HEK293 (cell line): Measurements from ENCODE around the gene CDCP1.

Experiments
- CTCF ChIP-seq: fragments of 450-650 bp; formaldehyde crosslinking; IDR thresholded peaks from 2 replicates; pipeline ENCODE4 v1.5.1; 2016; ENCODE audit warnings: missing biosample characterization, missing genetic modification characterization
- ZNF521 ChIP-seq: fragments of 450-650 bp; formaldehyde crosslinking; IDR thresholded peaks from 2 replicates; pipeline ENCODE4 v1.5.1; 2017; ENCODE audit warnings: missing biosample characterization, mild to moderate bottlenecking, missing genetic modification characterization

- TF ChIP-seq CTCF (no peak), ZNF521 (tag by site-specific recombination) (no peak)
Measured at GRCh38 chr3:45080824-45081223, 65.4 kb downstream of the CDCP1 start.
